GM23338 (cell line): ENCODE measurements around the gene MRPL20. TPM values are rescaled to one million over a fixed set of nuclear protein-coding genes. Genes with fewer than 3 reads are reported as not detected.

Experiments used
- ATAC-seq: fragments of 200-7000 bp; cut with Tn5 transposase; 3 replicates; pipeline ENCODE4 v1.9.1; 2020
- DNase-seq: peaks from one replicate; pipeline ENCODE4 v3.0.0-alpha.2; 2015; ENCODE audit warnings: low spot score
- H2AFZ ChIP-seq: fragments of 200-600 bp; sonication (generic); 2 replicates; pipeline ENCODE4 v1.8.0; 2016; ENCODE audit warnings: antibody characterized with exemption, mild to moderate bottlenecking, moderate library complexity
- H3F3A ChIP-seq: fragments of 200-600 bp; sonication (generic); replicated peaks from 2 replicates; pipeline ENCODE4 v1.8.0; 2017; ENCODE audit warnings: antibody characterized with exemption, mixed run types, low read depth
- H3K27ac ChIP-seq: fragments of 200-600 bp; sonication (generic); 2 replicates; pipeline ENCODE4 v1.6.1; 2016; ENCODE audit warnings: low read depth
- H3K27me3 ChIP-seq: fragments of 200-600 bp; sonication (generic); 2 replicates; pipeline ENCODE4 v1.8.0; 2016; ENCODE audit warnings: mild to moderate bottlenecking, mixed run types, moderate library complexity; ENCODE audit not compliant: insufficient read depth
- H3K36me3 ChIP-seq: fragments of 200-600 bp; sonication (generic); 2 replicates; pipeline ENCODE4 v1.8.0; 2016; ENCODE audit warnings: mild to moderate bottlenecking; ENCODE audit not compliant: insufficient read depth
- H3K4me1 ChIP-seq: fragments of 200-600 bp; sonication (generic); 2 replicates; pipeline ENCODE4 v1.8.0; 2016; ENCODE audit warnings: mild to moderate bottlenecking, moderate library complexity; ENCODE audit not compliant: insufficient read depth
- H3K4me2 ChIP-seq: fragments of 200-600 bp; sonication (generic); 2 replicates; pipeline ENCODE4 v1.7.1; 2017; ENCODE audit warnings: mixed run types
- H3K4me3 ChIP-seq: fragments of 200-600 bp; sonication (generic); 2 replicates; pipeline ENCODE4 v1.6.1; 2016; ENCODE audit warnings: mixed run types
- H3K79me2 ChIP-seq: fragments of 200-600 bp; sonication (generic); replicated peaks from 2 replicates; pipeline ENCODE4 v1.8.0; 2017; ENCODE audit warnings: mild to moderate bottlenecking; ENCODE audit not compliant: insufficient read depth
- H3K9me2 ChIP-seq: fragments of 200-600 bp; sonication (generic); 2 replicates; pipeline ENCODE4 v1.8.0; 2017; ENCODE audit not compliant: insufficient read depth
- H4K20me1 ChIP-seq: fragments of 200-600 bp; sonication (generic); replicated peaks from 2 replicates; pipeline ENCODE4 v1.8.0; 2017; ENCODE audit warnings: mild to moderate bottlenecking; ENCODE audit not compliant: insufficient read depth
- H3K27ac Mint-ChIP-seq: 2 replicates; pipeline ENCODE4 v1.8.0; 2020; ENCODE audit warnings: inconsistent platforms, mild to moderate bottlenecking, moderate library complexity, mixed read lengths
- H3K27me3 Mint-ChIP-seq: 3 replicates; pipeline ENCODE4 v1.8.0; 2022; ENCODE audit warnings: low read depth, mild to moderate bottlenecking, moderate library complexity, mixed read lengths, inconsistent platforms; ENCODE audit not compliant: insufficient read depth, poor library complexity
- H3K36me3 Mint-ChIP-seq: 3 replicates; pipeline ENCODE4 v1.8.0; 2021; ENCODE audit warnings: low read depth, mild to moderate bottlenecking, inconsistent platforms, moderate library complexity, mixed read lengths
- H3K4me1 Mint-ChIP-seq: 3 replicates; pipeline ENCODE4 v1.8.0; 2020; ENCODE audit warnings: mild to moderate bottlenecking, inconsistent platforms, mixed read lengths
- H3K4me3 Mint-ChIP-seq: 3 replicates; pipeline ENCODE4 v1.8.0; 2021; ENCODE audit warnings: moderate library complexity, mild to moderate bottlenecking, inconsistent platforms, mixed read lengths
- H3K9me3 Mint-ChIP-seq: 3 replicates; pipeline ENCODE4 v1.8.0; 2020; ENCODE audit warnings: moderate library complexity, mild to moderate bottlenecking, inconsistent platforms, mixed read lengths
- ETS1 ChIP-seq: IDR thresholded peaks from 2 replicates; pipeline ENCODE4 v1.6.1; 2016; ENCODE audit warnings: antibody characterized with exemption
- EZH2phosphoT487 ChIP-seq: fragments of 200-600 bp; sonication (generic); IDR thresholded peaks from one replicate; pipeline ENCODE4 v1.8.1; 2018; ENCODE audit warnings: antibody characterized with exemption; ENCODE audit not compliant: unreplicated experiment
- JUNB ChIP-seq: IDR thresholded peaks from one replicate; pipeline ENCODE4 v1.6.1; 2016; ENCODE audit warnings: antibody characterized with exemption; ENCODE audit not compliant: unreplicated experiment
- NANOG ChIP-seq: IDR thresholded peaks from 2 replicates; pipeline ENCODE4 v1.6.1; 2016; ENCODE audit warnings: antibody characterized with exemption, borderline replicate concordance
- REST ChIP-seq: IDR thresholded peaks from one replicate; pipeline ENCODE4 v1.6.1; 2018; ENCODE audit warnings: antibody characterized with exemption; ENCODE audit not compliant: unreplicated experiment
- STAT1 ChIP-seq: IDR thresholded peaks from one replicate; pipeline ENCODE4 v1.6.1; 2016; ENCODE audit warnings: antibody characterized with exemption; ENCODE audit not compliant: unreplicated experiment
- ZNF331 ChIP-seq: fragments of 250-450 bp; sonication (Bioruptor Pico); IDR thresholded peaks from 2 replicates; pipeline ENCODE4 v1.5.0; 2020; ENCODE audit warnings: low read depth, mild to moderate bottlenecking, moderate library complexity
- polyA plus RNA-seq: library from polyadenylated mRNA; unstranded; fragments of >200 nt; fragmentation: Nextera tagmentation; extraction: Ambion mirVana; gene quantifications from 2 replicates; pipeline ENCODE4 v1.2.1, GENCODE V29; 2016
- total RNA-seq: library from RNA; depleted of rRNA; stranded (reverse); fragments of >200 nt; shearing (Covaris generic); gene quantifications from 2 replicates; pipeline ENCODE4 v1.2.3, GENCODE V29; 2014

Gene MRPL20
- total and polyA plus RNA-seq, 2 experiments from 2014 or later, result 173 to 319 TPM

DNA sequence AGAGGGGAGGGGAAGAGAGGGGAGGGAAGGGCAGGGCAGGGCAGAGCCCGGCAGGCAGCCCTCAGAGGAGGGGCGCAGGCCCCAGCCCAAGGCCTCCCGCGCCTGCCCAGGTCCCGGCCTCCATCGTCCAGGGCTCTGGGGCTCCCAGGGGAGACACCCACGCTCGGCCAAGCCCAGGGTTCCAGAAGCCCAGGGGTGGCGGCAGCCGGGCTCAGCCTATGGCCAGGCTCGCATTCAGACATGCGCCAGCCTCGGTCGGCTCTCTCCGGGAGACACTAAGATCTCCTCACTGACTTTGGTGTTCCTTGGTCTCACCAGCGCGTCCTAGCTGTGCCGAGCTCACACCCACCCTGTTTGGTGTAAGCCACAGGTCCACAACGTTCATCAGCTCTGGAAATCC is 21.1 kb upstream of the MRPL20 start:
- H3K36me3 Mint-ChIP-seq, result peaks cover 4% of the 10 kb centered on the region; the same call in 2 of the 3 replicates
- no peak for DNase-seq

DNA sequence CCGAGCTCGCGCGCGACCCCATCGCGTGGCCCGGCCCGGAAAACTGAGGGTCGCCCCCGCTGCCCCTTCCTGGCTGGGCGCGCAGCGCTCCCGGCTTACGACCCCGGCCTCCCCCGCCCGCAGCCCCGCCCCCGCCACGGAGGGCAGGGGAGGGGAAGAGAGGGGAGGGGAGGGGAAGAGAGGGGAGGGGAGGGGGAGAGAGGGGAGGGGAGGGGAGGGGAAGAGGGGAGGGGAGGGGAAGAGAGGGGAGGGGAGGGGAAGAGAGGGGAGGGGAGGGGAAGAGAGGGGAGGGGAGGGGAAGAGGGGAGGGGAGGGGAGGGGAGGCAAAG is 20.7 kb upstream of the MRPL20 start:
- peaks cover 33% of the 10 kb centered on the region for H3K4me1 ChIP-seq
- no peaks in the 10 kb centered on the region for H3K36me3 ChIP-seq
- DNase-seq (no peak), ATAC-seq (no peak)
- H3K4me2 ChIP-seq, result peak overlapping the region; percentile 70; the same call in 1 of the 2 replicates
- Mint-ChIP-seq H3K27me3 (peaks cover 22% of the 10 kb centered on the region), H3K9me3 (peaks cover 10% of the 10 kb centered on the region), H3K27ac (no peak overlapping the region), H3K4me3 (no peak overlapping the region), H3K36me3 (peaks cover 4% of the 10 kb centered on the region; the same call in 2 of the 3 replicates), H3K4me1 (peaks cover 47% of the 10 kb centered on the region)
- H2AFZ ChIP-seq, result no peak overlapping the region
- H3K27ac ChIP-seq, result no peak overlapping the region
- H3F3A ChIP-seq, result peaks cover 20% of the 10 kb centered on the region
- peak overlapping the region; percentile 63 for H3K4me3 ChIP-seq
- H4K20me1 ChIP-seq, result no peaks in the 10 kb centered on the region
- H3K79me2 ChIP-seq, result no peaks in the 10 kb centered on the region
- no peaks in the 10 kb centered on the region for H3K27me3 ChIP-seq
- no peaks in the 10 kb centered on the region for H3K9me2 ChIP-seq
- no peak for TF ChIP-seq STAT1
- TF ChIP-seq NANOG, result no peak
- no peak for TF ChIP-seq EZH2phosphoT487
- no peak for TF ChIP-seq ZNF331 (CRISPR knock-in tag)

More for the DNA sequence above, 21.1 kb upstream of the MRPL20 start:
- Mint-ChIP-seq H3K4me1 (peaks cover 46% of the 10 kb centered on the region), H3K4me3 (peak overlapping the region; percentile 64), H3K27me3 (peaks cover 22% of the 10 kb centered on the region), H3K27ac (no peak overlapping the region; the same call in 1 of the 2 replicates), H3K9me3 (peaks cover 10% of the 10 kb centered on the region)
- Histone ChIP-seq H3K27ac (no peak overlapping the region), H4K20me1 (no peaks in the 10 kb centered on the region), H3F3A (peaks cover 20% of the 10 kb centered on the region), H3K4me1 (peaks cover 35% of the 10 kb centered on the region), H3K79me2 (no peaks in the 10 kb centered on the region), H3K27me3 (no peaks in the 10 kb centered on the region), H3K4me2 (no peak overlapping the region), H3K9me2 (no peaks in the 10 kb centered on the region), H2AFZ (no peak overlapping the region), H3K4me3 (no peak overlapping the region), H3K36me3 (no peaks in the 10 kb centered on the region)
- no peak for TF ChIP-seq REST
- TF ChIP-seq ETS1, result no peak
- no peak for TF ChIP-seq JUNB
- TF ChIP-seq NANOG, result no peak
- no peak for ATAC-seq
